Measurements from ENCODE around the gene NRL. TPM values are rescaled to one million over a fixed set of nuclear protein-coding genes. Genes with fewer than 3 reads are reported as not detected.
A peak's percentile ranks its signal among the peaks of the same experiment; 100 is the strongest.
"Not testable (repeated sequence)": the region's sequence is repeated elsewhere in the genome, so short reads cannot be mapped to it uniquely, and the experiment has no call there.

The NRL gene
- total RNA-seq, 4 donors from 2014 or later, result 1.1 to 2.9 (median 1.6) TPM; not detected in 1

- intact Hi-C loops (cut with DNase I; ENCODE audit: low total_unique reads), result no loop called here
- no peaks in the 10 kb centered on the region for H3K36me3 ChIP-seq
- no peak for DNase-seq
- in situ Hi-C loops (cut with MboI; ENCODE audit: low pct_ligation_motif_present in 1 of 4, low pct_unique_long_range_greater_than_20kb in 1 of 4, low sequenced_read_pairs in 3 of 4), result loop anchor here in 1 of 4 donors (10.0 kb wide), 1 partner anchor 58 kb away; no protein-coding TSS in a partner anchor
- peaks cover 0 to 21% (median 7%) of the 10 kb centered on the region in 4 donors for H3K4me1 ChIP-seq
- H3K4me3 ChIP-seq, result no peak overlapping the region
- 63 to 100% methylated on average over 1 to 2 of the region's 2 CpGs for WGBS, 2 donors (ENCODE audit: low coverage in 1 of 2)
- TF ChIP-seq POLR2AphosphoS5 (IDR thresholded peaks at IDR 0.05) (peak in 1 of 3 donors; percentile 42), CTCF (IDR thresholded peaks at IDR 0.05) (no peak)
- no peak overlapping the region for H3K27ac ChIP-seq
- H3K27me3 ChIP-seq, result no peaks in the 10 kb centered on the region
- peaks cover 0 to 2% of the 10 kb centered on the region in 2 donors for H3K9me3 ChIP-seq
Measured at GRCh38 chr14:24032727-24033418, 81.9 kb downstream of the NRL start.

GRCh38 chr14:24031331-24031730 lies 83.4 kb downstream of the NRL start:
- H3K27ac ChIP-seq; H3K36me3 ChIP-seq; H3K27me3 ChIP-seq; H3K4me3 ChIP-seq; DNase-seq; H3K9me3 ChIP-seq; intact Hi-C loops (cut with DNase I; ENCODE audit: low total_unique reads): not testable (repeated sequence)
- H3K4me1 ChIP-seq, result peaks cover 0 to 15% (median 2%) of the 10 kb centered on the region in 4 donors
- 90 to 95% methylated on average over 2 of the region's 2 CpGs for WGBS, 2 donors (ENCODE audit: low coverage in 1 of 2)
- in situ Hi-C loops (cut with MboI; ENCODE audit: low pct_ligation_motif_present in 1 of 4, low pct_unique_long_range_greater_than_20kb in 1 of 4, low sequenced_read_pairs in 3 of 4), result loop anchor here in 1 of 4 donors (10.0 kb wide), 1 partner anchor 57 kb away; no protein-coding TSS in a partner anchor

DNA sequence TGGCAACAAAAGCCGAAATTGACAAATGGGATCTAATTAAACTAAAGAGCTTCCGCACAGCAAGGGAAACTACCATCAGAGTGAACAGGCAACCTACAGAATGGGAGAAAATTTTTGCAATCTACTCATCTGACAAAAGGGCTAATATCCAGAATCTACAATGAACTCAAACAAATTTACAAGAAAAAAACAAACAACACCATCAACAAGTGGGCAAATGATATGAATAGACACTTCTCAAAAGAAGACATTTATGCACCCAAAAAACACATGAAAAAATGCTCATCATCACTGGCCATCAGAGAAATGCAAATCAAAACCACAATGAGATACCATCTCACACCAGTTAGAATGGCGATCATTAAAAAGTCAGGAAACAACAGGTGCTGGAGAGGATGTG lies 85.1 kb downstream of the NRL start:
- H3K4me3 ChIP-seq; H3K4me1 ChIP-seq; H3K9me3 ChIP-seq; H3K36me3 ChIP-seq; DNase-seq; H3K27ac ChIP-seq; intact Hi-C loops (cut with DNase I; ENCODE audit: low total_unique reads); H3K27me3 ChIP-seq: not testable (repeated sequence)
- 86 to 93% methylated on average over 2 of the region's 3 CpGs for WGBS, 2 donors (ENCODE audit: low coverage in 1 of 2)
- in situ Hi-C loops (cut with MboI; ENCODE audit: low pct_ligation_motif_present in 1 of 4, low pct_unique_long_range_greater_than_20kb in 1 of 4, low sequenced_read_pairs in 3 of 4), result loop anchor here in 1 of 4 donors (10.0 kb wide), 1 partner anchor 55 kb away; no protein-coding TSS in a partner anchor

Small RNA genes within 50 kb of the gene (small RNA-seq; reads per million reads assigned to genes)
- gene RNA5SP383, result 0.18 to 1.5 (median 0.99) reads per million in 4 donors

Other genes with a start within 250 kb of the NRL start
- 10 to 100 TPM; 29.9 to 54.9 (median 42.6) TPM for gene DHRS4, start 161.2 kb downstream of the NRL start, total RNA-seq
- gene DHRS4L2, start 126.0 kb downstream of the NRL start, total RNA-seq, result 10 to 100 TPM; 18.1 to 38.9 (median 27.6) TPM
- gene CARMIL3, start 62.9 kb downstream of the NRL start, total RNA-seq, result 1 to 10 TPM in 3 of 4 donors, under 1 TPM in 1; 0.20 to 4.1 (median 3.0) TPM
- gene CPNE6, start 43.4 kb downstream of the NRL start, total RNA-seq, result 1 to 10 TPM in 1 of 4 donors, not detected in 3; 3.4 TPM
- gene PCK2, start 20.6 kb downstream of the NRL start, total RNA-seq, result 100 to 1,000 TPM in 3 of 4 donors, 10 to 100 TPM in 1; 74.4 to 238 (median 130) TPM
- 100 to 1,000 TPM in 3 of 4 donors, 10 to 100 TPM in 1; 86.4 to 267 (median 198) TPM for gene DCAF11, start 172 bp downstream of the NRL start, total RNA-seq
- 1 to 10 TPM in 2 of 4 donors, not detected in 2; 1.4 to 1.6 TPM for gene FITM1, start 15.7 kb upstream of the NRL start, total RNA-seq
- 100 to 1,000 TPM in 2 of 4 donors, 10 to 100 TPM in 2; 38.8 to 198 (median 132) TPM for gene PSME1, start 21.2 kb upstream of the NRL start, total RNA-seq
- gene EMC9, start 26.6 kb upstream of the NRL start, total RNA-seq, result 10 to 100 TPM in 2 of 4 donors, 1 to 10 TPM in 1, not detected in 1; 2.2 to 15.4 (median 12.3) TPM
- gene PSME2, start 31.7 kb upstream of the NRL start, total RNA-seq, result 10 to 100 TPM; 59.5 to 69.8 (median 68.5) TPM
- 100 to 1,000 TPM in 1 of 4 donors, 10 to 100 TPM in 3; 56.7 to 258 (median 71.2) TPM for gene RNF31, start 32.5 kb upstream of the NRL start, total RNA-seq
- gene IRF9, start 46.3 kb upstream of the NRL start, total RNA-seq, result 10 to 100 TPM; 44.2 to 81.9 (median 52.4) TPM
- gene REC8, start 57.1 kb upstream of the NRL start, total RNA-seq, result 100 to 1,000 TPM in 1 of 4 donors, 10 to 100 TPM in 3; 11.3 to 112 (median 31.2) TPM
- 10 to 100 TPM in 3 of 4 donors, 1 to 10 TPM in 1; 10.0 to 60.5 (median 37.3) TPM for gene IPO4, start 73.9 kb upstream of the NRL start, total RNA-seq
- gene TM9SF1, start 80.5 kb upstream of the NRL start, total RNA-seq, result 100 to 1,000 TPM in 1 of 4 donors, 10 to 100 TPM in 3; 32.9 to 127 (median 63.9) TPM
- not detected for gene TSSK4, start 90.7 kb upstream of the NRL start, total RNA-seq
- 10 to 100 TPM in 3 of 4 donors, 1 to 10 TPM in 1; 7.0 to 81.3 (median 59.0) TPM for gene CHMP4A, start 98.5 kb upstream of the NRL start, total RNA-seq
- gene MDP1, start 101.1 kb upstream of the NRL start, total RNA-seq, result 100 to 1,000 TPM in 1 of 4 donors, 10 to 100 TPM in 3; 11.1 to 116 (median 40.2) TPM
- 100 to 1,000 TPM in 1 of 4 donors, 10 to 100 TPM in 3; 42.2 to 113 (median 69.9) TPM for gene NEDD8, start 117.4 kb upstream of the NRL start, total RNA-seq
- 10 to 100 TPM in 3 of 4 donors, 1 to 10 TPM in 1; 4.2 to 72.5 (median 46.3) TPM for gene GMPR2, start 118.0 kb upstream of the NRL start, total RNA-seq
- gene TINF2, start 127.7 kb upstream of the NRL start, total RNA-seq, result 100 to 1,000 TPM in 1 of 4 donors, 10 to 100 TPM in 3; 26.9 to 120 (median 42.2) TPM
- gene TGM1, start 148.2 kb upstream of the NRL start, total RNA-seq, result 10 to 100 TPM in 1 of 4 donors, 1 to 10 TPM in 2, not detected in 1; 1.4 to 96.5 (median 2.2) TPM
- 100 to 1,000 TPM in 1 of 4 donors, 10 to 100 TPM in 3; 47.3 to 227 (median 53.0) TPM for gene RABGGTA, start 156.6 kb upstream of the NRL start, total RNA-seq
- gene DHRS1, start 184.8 kb upstream of the NRL start, total RNA-seq, result 100 to 1,000 TPM in 1 of 4 donors, 10 to 100 TPM in 3; 84.2 to 106 (median 94.6) TPM
- gene NOP9, start 184.9 kb upstream of the NRL start, total RNA-seq, result 10 to 100 TPM; 18.8 to 20.9 (median 19.3) TPM
- 100 to 1,000 TPM in 1 of 4 donors, 10 to 100 TPM in 2, 1 to 10 TPM in 1; 6.7 to 168 (median 23.6) TPM for gene CIDEB, start 193.0 kb upstream of the NRL start, total RNA-seq
- gene LTB4R2, start 195.2 kb upstream of the NRL start, total RNA-seq, result 10 to 100 TPM in 1 of 4 donors, 1 to 10 TPM in 3; 4.4 to 81.5 (median 7.1) TPM
- 1 to 10 TPM; 1.1 to 8.3 (median 6.2) TPM for gene LTB4R, start 196.6 kb upstream of the NRL start, total RNA-seq
- 10 to 100 TPM in 3 of 4 donors, 1 to 10 TPM in 1; 7.9 to 74.8 (median 21.3) TPM for gene ADCY4, start 220.1 kb upstream of the NRL start, total RNA-seq
- gene RIPK3, start 225.0 kb upstream of the NRL start, total RNA-seq, result 100 to 1,000 TPM in 1 of 4 donors, 10 to 100 TPM in 3; 19.3 to 156 (median 53.6) TPM

Measured in transverse colon (tissue), 4 donors.